SU-DHL-6 (cell line): ENCODE data around the gene XPNPEP2.

Source experiments
- EZH2phosphoT487 ChIP-seq: fragments of 200-600 bp; sonication (generic), shearing (Covaris generic); conservative IDR thresholded peaks from 2 replicates; pipeline ENCODE4 v1.6.1; 2018; ENCODE audit warnings: mild to moderate bottlenecking, antibody characterized with exemption, low read length, moderate library complexity, mixed read lengths
- TF ChIP-seq, protein P1 (sequence below): fragments of 200-600 bp; sonication (generic); IDR thresholded peaks from one replicate; pipeline ENCODE4 v1.5.1; 2017; ENCODE audit warnings: antibody characterized with exemption, mild to moderate bottlenecking, low read length, moderate library complexity; ENCODE audit not compliant: insufficient read depth, poor library complexity, severe bottlenecking

GRCh38 chrX:129800186-129800585 is 61.4 kb downstream of the XPNPEP2 start:
- TF ChIP-seq, protein P1, sequence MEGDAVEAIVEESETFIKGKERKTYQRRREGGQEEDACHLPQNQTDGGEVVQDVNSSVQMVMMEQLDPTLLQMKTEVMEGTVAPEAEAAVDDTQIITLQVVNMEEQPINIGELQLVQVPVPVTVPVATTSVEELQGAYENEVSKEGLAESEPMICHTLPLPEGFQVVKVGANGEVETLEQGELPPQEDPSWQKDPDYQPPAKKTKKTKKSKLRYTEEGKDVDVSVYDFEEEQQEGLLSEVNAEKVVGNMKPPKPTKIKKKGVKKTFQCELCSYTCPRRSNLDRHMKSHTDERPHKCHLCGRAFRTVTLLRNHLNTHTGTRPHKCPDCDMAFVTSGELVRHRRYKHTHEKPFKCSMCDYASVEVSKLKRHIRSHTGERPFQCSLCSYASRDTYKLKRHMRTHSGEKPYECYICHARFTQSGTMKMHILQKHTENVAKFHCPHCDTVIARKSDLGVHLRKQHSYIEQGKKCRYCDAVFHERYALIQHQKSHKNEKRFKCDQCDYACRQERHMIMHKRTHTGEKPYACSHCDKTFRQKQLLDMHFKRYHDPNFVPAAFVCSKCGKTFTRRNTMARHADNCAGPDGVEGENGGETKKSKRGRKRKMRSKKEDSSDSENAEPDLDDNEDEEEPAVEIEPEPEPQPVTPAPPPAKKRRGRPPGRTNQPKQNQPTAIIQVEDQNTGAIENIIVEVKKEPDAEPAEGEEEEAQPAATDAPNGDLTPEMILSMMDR: no peak
- TF ChIP-seq EZH2phosphoT487: no peak
